Mesothelial cell of epicardium (in vitro differentiated cells): ENCODE measurements around the gene MYADML2. TPM values are rescaled to one million over a fixed set of nuclear protein-coding genes. Genes with fewer than 3 reads are reported as not detected.

Experiments used
- DNase-seq, 2 experiments: peaks; one replicate each; pipeline ENCODE4 v3.0.0; 2021; ENCODE audit warnings: low spot score in 2 of 2; ENCODE audit not compliant: unreplicated experiment in 2 of 2
- H3K27ac Mint-ChIP-seq: 2 replicates; pipeline ENCODE4 v1.8.0; 2021; ENCODE audit warnings: mixed read lengths
- H3K27me3 Mint-ChIP-seq: 2 replicates; pipeline ENCODE4 v1.8.0; 2021; ENCODE audit warnings: low read depth, mixed read lengths
- H3K36me3 Mint-ChIP-seq: 2 replicates; pipeline ENCODE4 v1.8.0; 2021; ENCODE audit warnings: mixed read lengths
- H3K4me1 Mint-ChIP-seq: 2 replicates; pipeline ENCODE4 v1.8.0; 2021; ENCODE audit warnings: mixed read lengths
- H3K4me3 Mint-ChIP-seq: 2 replicates; pipeline ENCODE4 v1.8.0; 2021; ENCODE audit warnings: mild to moderate bottlenecking, moderate library complexity, mixed read lengths
- H3K9me3 Mint-ChIP-seq: 2 replicates; pipeline ENCODE4 v1.8.0; 2021; ENCODE audit warnings: mixed read lengths
- total RNA-seq: library from RNA; stranded (reverse); gene quantifications from 3 replicates; pipeline ENCODE4 v1.2.1, GENCODE V29; 2021
- TF ChIP-seq, protein P1 (sequence below): fragments of 200-600 bp; sonication (generic); IDR thresholded peaks from one replicate; pipeline ENCODE4 v1.5.0; 2021; ENCODE audit warnings: antibody characterized with exemption; ENCODE audit not compliant: unreplicated experiment

Gene MYADML2
- total RNA-seq, 1 donor from 2014 or later, result not detected

- H3K4me1 Mint-ChIP-seq, result peaks cover 5% of the 10 kb centered on the region
- H3K27ac Mint-ChIP-seq, result no peak overlapping the region
- no peaks in the 10 kb centered on the region for H3K36me3 Mint-ChIP-seq
- TF ChIP-seq, protein P1, sequence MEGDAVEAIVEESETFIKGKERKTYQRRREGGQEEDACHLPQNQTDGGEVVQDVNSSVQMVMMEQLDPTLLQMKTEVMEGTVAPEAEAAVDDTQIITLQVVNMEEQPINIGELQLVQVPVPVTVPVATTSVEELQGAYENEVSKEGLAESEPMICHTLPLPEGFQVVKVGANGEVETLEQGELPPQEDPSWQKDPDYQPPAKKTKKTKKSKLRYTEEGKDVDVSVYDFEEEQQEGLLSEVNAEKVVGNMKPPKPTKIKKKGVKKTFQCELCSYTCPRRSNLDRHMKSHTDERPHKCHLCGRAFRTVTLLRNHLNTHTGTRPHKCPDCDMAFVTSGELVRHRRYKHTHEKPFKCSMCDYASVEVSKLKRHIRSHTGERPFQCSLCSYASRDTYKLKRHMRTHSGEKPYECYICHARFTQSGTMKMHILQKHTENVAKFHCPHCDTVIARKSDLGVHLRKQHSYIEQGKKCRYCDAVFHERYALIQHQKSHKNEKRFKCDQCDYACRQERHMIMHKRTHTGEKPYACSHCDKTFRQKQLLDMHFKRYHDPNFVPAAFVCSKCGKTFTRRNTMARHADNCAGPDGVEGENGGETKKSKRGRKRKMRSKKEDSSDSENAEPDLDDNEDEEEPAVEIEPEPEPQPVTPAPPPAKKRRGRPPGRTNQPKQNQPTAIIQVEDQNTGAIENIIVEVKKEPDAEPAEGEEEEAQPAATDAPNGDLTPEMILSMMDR, result no peak
- H3K27me3 Mint-ChIP-seq, result peaks cover 19% of the 10 kb centered on the region
- no peaks in the 10 kb centered on the region for H3K9me3 Mint-ChIP-seq
- no peak overlapping the region for H3K4me3 Mint-ChIP-seq
- DNase-seq, result no peak
Measured at GRCh38 chr17:81942167-81942553, 4.9 kb downstream of the MYADML2 start.

DNA sequence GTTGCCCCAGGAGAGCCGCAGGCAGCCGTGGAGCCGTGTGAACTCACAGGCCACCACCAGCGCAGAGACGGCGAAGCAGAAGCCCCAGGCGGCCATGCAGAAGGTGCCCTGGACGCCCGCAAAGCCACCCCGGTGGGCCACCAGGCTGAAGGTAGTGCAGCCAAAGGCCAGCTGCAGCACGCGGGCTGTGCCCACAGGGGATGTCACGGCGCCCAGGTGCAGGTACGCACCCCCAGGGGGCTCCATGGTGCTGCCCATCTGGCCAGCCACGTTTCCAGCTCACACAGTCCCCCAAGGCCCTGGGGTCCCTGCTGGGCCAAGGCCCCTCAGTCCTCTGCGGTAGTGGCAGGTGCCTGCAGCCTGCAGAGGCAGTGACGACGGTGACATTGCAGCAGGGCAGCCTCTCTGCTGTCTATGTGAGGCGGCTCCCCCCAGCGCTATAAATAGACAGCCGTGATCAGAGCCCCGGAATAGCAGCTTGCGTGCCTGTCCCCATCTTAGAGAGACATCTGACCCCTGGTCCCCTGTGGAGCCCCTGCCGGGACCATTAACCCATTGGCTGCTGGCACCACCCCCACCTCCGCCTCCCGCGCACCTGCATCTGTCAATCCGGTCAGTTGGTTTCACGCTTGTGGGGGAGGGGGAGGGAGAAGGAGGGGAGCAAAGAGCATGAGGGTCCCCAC is 5.4 kb downstream of the MYADML2 start:
- TF ChIP-seq, protein P1, result no peak
- no peak for DNase-seq
- Mint-ChIP-seq H3K4me1 (peaks cover 6% of the 10 kb centered on the region), H3K9me3 (no peaks in the 10 kb centered on the region), H3K27ac (no peak overlapping the region), H3K36me3 (no peaks in the 10 kb centered on the region), H3K27me3 (peaks cover 17% of the 10 kb centered on the region), H3K4me3 (no peak overlapping the region)

DNA sequence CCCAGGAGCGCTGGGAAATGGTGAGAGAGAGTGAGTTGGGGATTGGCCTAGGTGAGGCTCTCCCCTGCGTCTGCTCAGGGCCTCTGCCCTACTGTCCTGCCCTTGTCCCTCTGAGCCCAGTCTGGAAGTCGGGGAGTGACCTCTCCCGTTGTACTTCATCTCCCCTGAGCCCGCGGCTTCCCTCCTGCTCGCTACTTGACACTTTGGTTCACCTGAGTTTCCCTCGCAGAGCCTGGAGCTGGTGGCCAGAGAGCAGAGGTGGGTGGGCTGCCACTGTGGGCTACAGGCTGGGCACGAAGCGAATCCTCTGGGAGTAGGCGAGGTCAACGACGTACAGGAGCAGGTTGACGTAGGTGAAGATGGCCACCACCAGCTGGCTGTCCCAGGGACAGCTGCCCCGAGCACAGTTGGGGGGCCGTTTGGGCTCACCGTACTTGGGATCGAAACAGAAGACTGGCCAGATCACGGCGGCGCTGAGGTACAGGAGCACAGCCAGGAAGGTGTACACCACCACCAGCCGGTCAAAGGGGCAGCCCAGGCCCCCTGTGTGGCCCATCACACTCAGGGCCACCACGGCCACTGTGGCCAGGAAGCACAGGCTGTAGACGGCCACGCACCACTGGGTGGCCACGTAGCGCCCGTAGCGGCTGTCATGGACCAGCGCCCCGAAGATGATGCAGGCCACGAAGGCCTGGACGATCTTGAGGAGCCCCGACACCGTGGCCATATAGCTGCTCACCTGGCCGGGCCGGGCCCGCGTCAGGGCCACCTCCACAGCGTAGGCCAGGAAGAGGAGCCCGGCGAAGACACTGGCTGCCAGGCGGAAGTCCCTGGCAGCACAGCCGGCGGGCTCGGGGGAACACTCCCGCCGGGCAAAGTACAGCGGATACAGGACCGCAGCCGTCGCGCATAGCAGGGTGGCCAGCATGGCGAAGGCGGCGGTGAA is 6.2 kb downstream of the MYADML2 start:
- H3K27ac Mint-ChIP-seq, result no peak overlapping the region
- no peak overlapping the region for H3K4me3 Mint-ChIP-seq
- H3K9me3 Mint-ChIP-seq, result no peaks in the 10 kb centered on the region
- TF ChIP-seq, protein P1, result no peak
- peaks cover 12% of the 10 kb centered on the region for H3K4me1 Mint-ChIP-seq
- DNase-seq, result no peak
- H3K36me3 Mint-ChIP-seq, result no peaks in the 10 kb centered on the region
- H3K27me3 Mint-ChIP-seq, result peaks cover 17% of the 10 kb centered on the region

GRCh38 chr17:81939881-81940385 is 7.1 kb downstream of the MYADML2 start:
- Mint-ChIP-seq H3K4me3 (no peak overlapping the region), H3K27me3 (peaks cover 17% of the 10 kb centered on the region), H3K9me3 (no peaks in the 10 kb centered on the region), H3K27ac (no peak overlapping the region), H3K36me3 (no peaks in the 10 kb centered on the region), H3K4me1 (peaks cover 15% of the 10 kb centered on the region)
- TF ChIP-seq, protein P1, result no peak
- DNase-seq, result no peak

GRCh38 chr17:81939218-81939617 is 7.8 kb downstream of the MYADML2 start:
- Mint-ChIP-seq H3K27me3 (peaks cover 17% of the 10 kb centered on the region), H3K36me3 (no peaks in the 10 kb centered on the region), H3K27ac (no peak overlapping the region), H3K4me1 (peaks cover 15% of the 10 kb centered on the region), H3K9me3 (no peaks in the 10 kb centered on the region), H3K4me3 (no peak overlapping the region)
- TF ChIP-seq, protein P1, result no peak
- DNase-seq, result no peak
